ENCODE results near the gene TIPARP.

Gene TIPARP

GRCh38 chr3:156675830-156676767 lies 1.7 kb downstream of the TIPARP start:
- DNase-seq (ENCODE audit: low read depth in 3 of 3), result peak in 2 of 3 donors; percentile 4 to 5

GRCh38 chr3:156676768-156677479 lies 2.5 kb downstream of the TIPARP start:
- peak in 1 of 3 donors; percentile 3 for DNase-seq (ENCODE audit: low read depth in 3 of 3)

GRCh38 chr3:156677536-156677935 lies 3.1 kb downstream of the TIPARP start:
- DNase-seq (ENCODE audit: low read depth in 3 of 3), result no peak

GRCh38 chr3:156678197-156678596 lies 3.8 kb downstream of the TIPARP start:
- no peak for DNase-seq (ENCODE audit: low read depth in 3 of 3)

- no peak for DNase-seq (ENCODE audit: low read depth in 3 of 3)
These were observed 6.0 kb downstream of the TIPARP start for GRCh38 chr3:156680243-156680914.

- no peak for DNase-seq (ENCODE audit: low read depth in 3 of 3)
These were observed 6.6 kb downstream of the TIPARP start for GRCh38 chr3:156681002-156681401.

GRCh38 chr3:156682501-156682900 lies 8.1 kb downstream of the TIPARP start:
- DNase-seq (ENCODE audit: low read depth in 3 of 3), result no peak

GRCh38 chr3:156682963-156683362 lies 8.6 kb downstream of the TIPARP start:
- no peak for DNase-seq (ENCODE audit: low read depth in 3 of 3)

GRCh38 chr3:156685198-156685597 lies 10.8 kb downstream of the TIPARP start:
- no peak for DNase-seq (ENCODE audit: low read depth in 3 of 3)

- DNase-seq (ENCODE audit: low read depth in 3 of 3), result no peak
These were observed 11.4 kb downstream of the TIPARP start for GRCh38 chr3:156685752-156686151.

GRCh38 chr3:156687023-156687422 lies 12.6 kb downstream of the TIPARP start:
- no peak for DNase-seq (ENCODE audit: low read depth in 3 of 3)

- no peak for DNase-seq (ENCODE audit: low read depth in 3 of 3)
These were observed 14.5 kb downstream of the TIPARP start for GRCh38 chr3:156688632-156689452.

- DNase-seq (ENCODE audit: low read depth in 3 of 3), result no peak
These were observed 15.2 kb downstream of the TIPARP start for GRCh38 chr3:156689608-156690007.

GRCh38 chr3:156691920-156692319 lies 17.5 kb downstream of the TIPARP start:
- DNase-seq (ENCODE audit: low read depth in 3 of 3), result no peak

- DNase-seq (ENCODE audit: low read depth in 3 of 3), result no peak
These were observed 18.8 kb downstream of the TIPARP start for GRCh38 chr3:156693166-156693565.

- no peak for DNase-seq (ENCODE audit: low read depth in 3 of 3)
These were observed 20.1 kb downstream of the TIPARP start for GRCh38 chr3:156694536-156694935.

GRCh38 chr3:156702367-156702766 lies 28.0 kb downstream of the TIPARP start:
- no peak for DNase-seq (ENCODE audit: low read depth in 3 of 3)

- no peak for DNase-seq (ENCODE audit: low read depth in 3 of 3)
These were observed 30.1 kb downstream of the TIPARP start for GRCh38 chr3:156704370-156705036.

GRCh38 chr3:156705761-156706616 lies 31.6 kb downstream of the TIPARP start:
- DNase-seq (ENCODE audit: low read depth in 3 of 3), result no peak

- no peak for DNase-seq (ENCODE audit: low read depth in 3 of 3)
These were observed 33.2 kb downstream of the TIPARP start for GRCh38 chr3:156707588-156707987.
